RWPE2 (cell line): ENCODE measurements around the gene ACOXL.

Source experiments
- ATAC-seq: fragments of 200-7000 bp; cut with Tn5 transposase; 3 replicates; pipeline ENCODE4 v1.9.1; 2021; ENCODE audit warnings: low read depth
- DNase-seq: peaks from one replicate; pipeline ENCODE4 v3.0.0-alpha.2; 2020; ENCODE audit warnings: low spot score
- H3K27ac ChIP-seq: fragments of 450-650 bp; 2 replicates; pipeline ENCODE4 v1.5.1; 2017; ENCODE audit warnings: mild to moderate bottlenecking; ENCODE audit not compliant: poor library complexity, severe bottlenecking
- H3K27me3 ChIP-seq: fragments of 250-450 bp; sonication (Bioruptor Pico); 2 replicates; pipeline ENCODE4 v1.5.1; 2021; ENCODE audit warnings: mild to moderate bottlenecking, moderate library complexity; ENCODE audit not compliant: insufficient read depth, poor library complexity, severe bottlenecking
- H3K36me3 ChIP-seq: fragments of 250-450 bp; sonication (Bioruptor Pico); 2 replicates; pipeline ENCODE4 v1.5.1; 2020; ENCODE audit warnings: low read depth, mild to moderate bottlenecking, moderate library complexity
- H3K4me1 ChIP-seq: fragments of 250-450 bp; sonication (Bioruptor Pico); 2 replicates; pipeline ENCODE4 v1.5.1; 2021; ENCODE audit warnings: mild to moderate bottlenecking, moderate library complexity; ENCODE audit not compliant: insufficient read depth, poor library complexity, severe bottlenecking
- H3K4me3 ChIP-seq: fragments of 250-450 bp; sonication (Bioruptor Pico); 2 replicates; pipeline ENCODE4 v1.5.1; 2021; ENCODE audit warnings: mild to moderate bottlenecking, moderate library complexity; ENCODE audit not compliant: severe bottlenecking
- H3K9me3 ChIP-seq: fragments of 250-450 bp; sonication (Bioruptor Pico); 2 replicates; pipeline ENCODE4 v1.5.1; 2021; ENCODE audit warnings: mild to moderate bottlenecking, moderate library complexity; ENCODE audit not compliant: severe bottlenecking
- CTCF ChIP-seq: fragments of 450-650 bp; IDR thresholded peaks from one replicate; pipeline ENCODE4 v1.5.1; 2017; ENCODE audit warnings: mild to moderate bottlenecking, moderate library complexity; ENCODE audit not compliant: poor library complexity, severe bottlenecking

The ACOXL gene

DNA sequence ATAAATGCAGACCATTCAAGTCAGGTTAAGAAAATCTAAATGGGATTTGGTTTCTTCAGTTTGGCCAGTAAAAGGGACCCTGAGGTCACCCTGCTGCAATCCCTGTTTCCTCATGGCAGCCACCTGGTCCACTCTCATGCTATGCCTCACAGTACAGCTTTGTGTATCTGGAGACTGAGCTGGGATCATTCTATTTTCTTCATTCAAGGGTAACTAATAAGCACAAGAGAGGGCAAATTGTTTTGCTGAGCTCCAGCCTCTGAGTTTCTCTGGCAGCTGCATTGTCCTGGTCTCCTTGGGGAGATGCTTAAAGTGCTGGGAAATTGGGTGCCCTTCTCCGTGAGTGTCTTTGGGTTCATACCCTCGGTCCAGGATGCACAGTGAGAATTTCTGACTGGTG, 369.8 kb downstream of the ACOXL start:
- H3K27me3 ChIP-seq, result peaks cover 4% of the 10 kb centered on the region
- H3K36me3 ChIP-seq, result no peaks in the 10 kb centered on the region
- TF ChIP-seq CTCF, result no peak
- DNase-seq (no peak), ATAC-seq (no peak)
- H3K9me3 ChIP-seq, result no peaks in the 10 kb centered on the region
- H3K4me1 ChIP-seq, result no peaks in the 10 kb centered on the region
- no peak overlapping the region for H3K27ac ChIP-seq
- no peak overlapping the region for H3K4me3 ChIP-seq

- H3K4me1 ChIP-seq, result peaks cover 7% of the 10 kb centered on the region
- TF ChIP-seq CTCF, result no peak
- no peak overlapping the region for H3K27ac ChIP-seq
- DNase-seq (no peak), ATAC-seq (no peak)
- no peaks in the 10 kb centered on the region for H3K36me3 ChIP-seq
- H3K9me3 ChIP-seq, result no peaks in the 10 kb centered on the region
- no peak overlapping the region for H3K4me3 ChIP-seq
- H3K27me3 ChIP-seq, result peaks cover 4% of the 10 kb centered on the region
These were observed 373.6 kb downstream of the ACOXL start for GRCh38 chr2:111105926-111106325.

DNA sequence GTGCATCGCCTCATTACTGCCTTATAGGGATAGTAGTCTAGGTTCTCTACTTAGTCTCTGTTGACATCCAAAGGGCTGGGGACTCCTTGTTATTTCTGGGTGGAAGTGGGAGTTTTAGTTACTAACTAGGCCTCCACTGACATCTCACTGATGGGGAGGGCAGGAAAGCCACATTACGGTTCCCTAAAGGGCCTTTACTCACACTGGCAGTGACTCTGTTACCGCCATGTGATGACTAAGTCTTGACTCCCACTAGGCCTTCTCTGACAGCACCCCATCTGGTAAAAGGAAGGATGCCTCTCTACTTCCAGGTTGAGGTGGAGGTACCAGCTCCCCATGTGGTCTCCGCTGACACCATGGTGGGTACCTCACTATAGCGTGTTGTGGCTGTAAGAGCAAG, 374.3 kb downstream of the ACOXL start:
- no peak for TF ChIP-seq CTCF
- H3K4me1 ChIP-seq, result peaks cover 7% of the 10 kb centered on the region
- H3K9me3 ChIP-seq, result no peaks in the 10 kb centered on the region
- H3K36me3 ChIP-seq, result no peaks in the 10 kb centered on the region
- no peak overlapping the region for H3K4me3 ChIP-seq
- peaks cover 4% of the 10 kb centered on the region for H3K27me3 ChIP-seq
- no peak overlapping the region for H3K27ac ChIP-seq
- no peak for ATAC-seq
- DNase-seq, result no peak

- peak; percentile 91 for ATAC-seq
- Histone ChIP-seq H3K9me3 (no peaks in the 10 kb centered on the region), H3K27me3 (peaks cover 4% of the 10 kb centered on the region), H3K36me3 (no peaks in the 10 kb centered on the region), H3K4me1 (peaks cover 7% of the 10 kb centered on the region), H3K4me3 (no peak overlapping the region), H3K27ac (no peak overlapping the region)
- DNase-seq, result no peak
- no peak for TF ChIP-seq CTCF
These were observed 376.4 kb downstream of the ACOXL start for GRCh38 chr2:111108745-111109271.

- ATAC-seq (no peak), DNase-seq (no peak)
- peaks cover 7% of the 10 kb centered on the region for H3K4me1 ChIP-seq
- no peaks in the 10 kb centered on the region for H3K36me3 ChIP-seq
- H3K4me3 ChIP-seq, result no peak overlapping the region
- H3K9me3 ChIP-seq, result no peaks in the 10 kb centered on the region
- TF ChIP-seq CTCF, result no peak
- no peak overlapping the region for H3K27ac ChIP-seq
- H3K27me3 ChIP-seq, result no peaks in the 10 kb centered on the region
These were observed 378.9 kb downstream of the ACOXL start for GRCh38 chr2:111111101-111111755.
